ENCODE data around the gene TSKS. TPM values are rescaled to one million over a fixed set of nuclear protein-coding genes. Genes with fewer than 3 reads are reported as not detected.

TSKS gene
- total RNA-seq, 1 experiment from 2014 or later = 0.24 TPM

DNA sequence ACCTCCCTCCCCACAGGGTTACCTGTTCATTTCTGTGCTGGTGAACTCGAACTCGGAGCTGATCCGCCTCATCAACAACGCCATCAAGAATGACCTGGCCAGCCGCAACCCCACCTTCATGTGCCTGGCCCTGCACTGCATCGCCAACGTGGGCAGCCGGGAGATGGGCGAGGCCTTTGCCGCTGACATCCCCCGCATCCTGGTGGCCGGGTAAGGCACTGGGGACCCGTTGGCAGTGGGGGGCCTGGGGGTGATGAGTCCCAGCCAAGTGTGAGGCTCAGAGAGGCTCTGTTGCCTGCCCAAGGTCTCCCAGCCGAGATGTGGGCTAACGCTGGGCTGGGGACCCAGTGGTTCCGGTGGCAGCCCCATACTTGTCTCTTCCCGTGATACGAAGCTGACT is 19.4 kb upstream of the TSKS start:
- H3K4me3 ChIP-seq (ENCODE audit: insufficient read depth, low read depth, low read length) = no peak overlapping the region
- DNase-seq = no peak
- no peaks in the 10 kb centered on the region for H3K27me3 ChIP-seq (ENCODE audit: control insufficient read depth, insufficient read depth, low read length)
- peaks cover 9% of the 10 kb centered on the region for H3K36me3 ChIP-seq (replicated peaks; ENCODE audit: control insufficient read depth, insufficient read depth, low read length)

DNA sequence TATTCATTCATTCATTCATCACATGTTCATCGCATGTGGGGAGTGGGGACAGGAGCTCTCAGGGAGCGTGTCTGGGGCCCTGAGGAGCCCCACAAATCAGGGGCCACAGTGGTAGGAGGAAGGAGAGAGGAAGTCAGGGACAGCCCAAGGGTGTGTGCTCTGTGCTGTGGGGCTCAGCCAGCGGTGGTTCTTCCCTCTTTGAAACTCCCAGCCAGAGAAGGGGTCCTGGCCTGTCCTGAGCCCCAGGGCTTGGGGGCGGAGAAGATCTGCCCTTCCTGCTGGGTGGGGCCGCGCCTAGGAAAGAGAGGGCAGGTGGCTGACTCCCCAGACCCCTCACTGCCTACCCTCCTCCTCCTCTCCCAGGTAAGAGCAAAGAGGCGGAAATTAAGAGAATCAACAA is 18.3 kb upstream of the TSKS start:
- H3K36me3 ChIP-seq (replicated peaks; ENCODE audit: control insufficient read depth, insufficient read depth, low read length) = peaks cover 9% of the 10 kb centered on the region
- H3K4me3 ChIP-seq (ENCODE audit: insufficient read depth, low read depth, low read length) = no peak overlapping the region
- peak; percentile 58 for DNase-seq
- H3K27me3 ChIP-seq (ENCODE audit: control insufficient read depth, insufficient read depth, low read length) = no peaks in the 10 kb centered on the region

DNA sequence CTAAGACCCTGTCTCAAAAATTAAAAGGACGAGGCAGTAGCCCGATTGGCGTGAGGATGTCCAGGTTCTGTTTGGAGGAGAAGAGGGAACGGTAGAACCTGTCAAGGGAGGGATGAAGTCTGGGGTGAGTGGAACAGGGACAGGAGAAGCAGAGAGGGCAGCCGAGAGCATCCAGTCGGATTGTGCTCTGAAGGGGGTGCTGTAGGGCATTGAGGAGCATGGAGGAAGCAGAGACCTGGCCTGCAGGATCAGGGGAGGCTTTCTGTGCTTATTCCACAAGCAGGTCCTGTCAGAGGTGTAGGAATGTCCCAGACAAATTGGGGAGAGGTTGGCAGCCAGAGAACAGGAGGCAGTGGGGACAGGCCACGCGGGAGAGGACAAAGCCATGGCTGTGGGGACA is 17.8 kb upstream of the TSKS start:
- DNase-seq = peak; percentile 74
- no peak overlapping the region for H3K4me3 ChIP-seq (ENCODE audit: insufficient read depth, low read depth, low read length)
- no peaks in the 10 kb centered on the region for H3K27me3 ChIP-seq (ENCODE audit: control insufficient read depth, insufficient read depth, low read length)

DNA sequence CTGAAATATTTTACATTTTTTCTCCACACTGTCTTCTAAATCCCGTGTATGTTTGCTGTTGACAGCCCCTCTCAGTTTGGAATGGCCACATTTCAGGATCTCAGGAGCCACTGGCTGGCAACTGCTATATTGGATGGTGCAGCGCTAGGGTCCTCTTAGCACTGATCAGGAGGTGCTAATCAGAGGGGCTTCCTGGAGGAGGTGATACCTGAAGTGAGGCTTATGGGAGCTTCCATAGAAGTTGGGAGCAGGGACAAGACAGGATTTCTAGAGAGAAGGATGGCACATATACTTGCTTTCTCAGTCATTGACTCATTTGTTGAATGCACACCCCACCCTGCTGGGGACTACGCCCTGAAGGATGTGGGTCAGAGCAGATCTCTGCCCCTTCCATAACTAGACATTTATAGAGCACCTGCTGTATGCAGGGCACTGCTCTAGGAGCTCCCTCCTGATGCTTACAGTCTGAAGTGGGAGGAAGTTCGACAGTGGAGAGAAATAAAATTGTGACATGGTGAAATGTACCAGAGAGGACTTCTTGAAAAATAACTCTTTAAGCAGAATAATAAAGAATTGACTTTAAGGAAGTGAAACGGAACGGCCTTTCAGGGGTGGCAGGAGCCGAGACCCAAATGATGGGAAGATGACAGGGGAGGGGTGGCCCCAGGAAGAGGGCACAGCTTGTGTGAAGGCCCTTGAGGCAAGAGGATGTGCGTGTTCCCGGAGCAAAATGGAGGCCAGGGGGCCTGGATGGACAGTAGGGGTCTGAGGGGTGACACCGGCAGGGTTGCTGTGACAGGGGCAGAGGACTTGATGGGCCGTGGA is 16.8 kb upstream of the TSKS start:
- H3K4me3 ChIP-seq (ENCODE audit: insufficient read depth, low read depth, low read length) = no peak overlapping the region
- DNase-seq = no peak
- H3K36me3 ChIP-seq (replicated peaks; ENCODE audit: control insufficient read depth, insufficient read depth, low read length) = peaks cover 9% of the 10 kb centered on the region
- H3K27me3 ChIP-seq (ENCODE audit: control insufficient read depth, insufficient read depth, low read length) = no peaks in the 10 kb centered on the region

More for the DNA sequence above, 17.8 kb upstream of the TSKS start:
- peaks cover 9% of the 10 kb centered on the region for H3K36me3 ChIP-seq (replicated peaks; ENCODE audit: control insufficient read depth, insufficient read depth, low read length)

DNA sequence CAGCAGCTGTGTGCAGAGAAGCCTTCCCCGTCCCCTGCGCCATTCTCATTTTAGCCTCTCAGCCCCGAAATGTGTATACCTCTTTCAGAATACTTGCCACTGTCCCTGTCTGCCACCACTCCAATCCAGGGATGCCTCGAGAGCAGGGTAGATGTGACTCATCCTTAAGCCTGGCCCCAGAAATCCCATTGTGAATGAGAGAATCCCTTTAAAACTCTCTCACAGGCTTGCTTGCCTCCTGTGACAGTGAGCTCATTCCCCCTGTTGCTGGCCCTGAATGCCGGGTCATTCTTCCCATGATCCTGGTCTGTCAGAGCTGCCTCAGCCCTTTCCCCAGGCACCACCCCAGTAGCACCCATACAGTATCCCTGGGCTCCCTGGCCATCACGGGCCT is 13.3 kb upstream of the TSKS start:
- no peaks in the 10 kb centered on the region for H3K27me3 ChIP-seq (ENCODE audit: control insufficient read depth, insufficient read depth, low read length)
- H3K4me3 ChIP-seq (ENCODE audit: insufficient read depth, low read depth, low read length) = no peak overlapping the region
- DNase-seq = no peak
- H3K36me3 ChIP-seq (replicated peaks; ENCODE audit: control insufficient read depth, insufficient read depth, low read length) = no peaks in the 10 kb centered on the region

DNA sequence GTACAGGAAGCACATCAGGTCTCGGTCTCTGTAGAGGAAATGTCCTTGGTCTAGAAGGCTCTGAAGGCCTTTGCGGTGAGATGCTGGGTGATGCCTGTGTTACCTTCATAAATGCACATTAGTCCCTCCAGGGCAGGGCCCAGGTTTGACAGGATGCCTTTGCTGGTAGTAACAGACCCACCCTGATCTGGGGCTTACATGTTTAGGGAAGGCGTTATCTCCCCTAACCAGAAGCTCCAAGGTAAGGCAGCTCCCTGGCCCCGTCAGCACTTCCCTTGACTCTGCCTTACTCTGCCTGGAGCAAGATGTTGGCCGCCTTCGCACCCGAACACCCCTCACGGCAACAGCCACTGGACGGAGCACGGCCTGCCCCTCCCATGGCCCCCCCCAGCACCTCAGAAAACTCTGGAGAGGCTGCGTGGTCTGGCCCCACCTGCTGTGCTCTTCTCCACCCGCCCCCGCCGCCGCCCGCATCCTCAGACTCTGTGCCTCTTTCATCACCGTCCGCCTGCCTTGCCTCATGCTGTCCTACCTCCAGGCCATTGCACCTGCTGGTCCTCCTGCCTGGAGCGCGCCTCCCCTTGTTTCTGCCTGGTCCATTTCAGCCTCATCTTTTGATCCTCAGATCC is 12.8 kb upstream of the TSKS start:
- H3K27me3 ChIP-seq (ENCODE audit: control insufficient read depth, insufficient read depth, low read length) = no peaks in the 10 kb centered on the region
- no peaks in the 10 kb centered on the region for H3K36me3 ChIP-seq (replicated peaks; ENCODE audit: control insufficient read depth, insufficient read depth, low read length)
- DNase-seq = no peak
- no peak overlapping the region for H3K4me3 ChIP-seq (ENCODE audit: insufficient read depth, low read depth, low read length)

DNA sequence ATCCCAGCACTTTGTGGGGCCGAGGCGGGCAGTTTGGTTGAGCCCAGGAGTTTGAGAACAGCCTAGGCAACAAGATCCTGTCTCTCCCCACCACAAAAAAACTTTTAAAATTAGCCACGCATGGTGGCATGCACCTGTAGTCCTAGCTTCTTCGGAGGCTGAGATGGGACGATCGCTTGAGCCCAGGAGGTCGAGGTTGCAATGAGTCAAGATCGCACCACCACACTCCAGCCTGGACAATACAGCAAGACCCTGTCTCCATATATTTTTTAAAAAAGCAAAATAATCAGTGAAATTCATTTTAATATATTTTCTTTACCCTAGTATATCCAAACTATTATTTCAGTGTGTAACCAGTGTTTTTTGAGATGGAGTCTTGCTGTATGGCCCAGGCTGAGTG is 11.9 kb upstream of the TSKS start:
- Histone ChIP-seq H3K27me3 (ENCODE audit: control insufficient read depth, insufficient read depth, low read length) (no peaks in the 10 kb centered on the region), H3K4me3 (ENCODE audit: insufficient read depth, low read depth, low read length) (no peak overlapping the region), H3K36me3 (replicated peaks; ENCODE audit: control insufficient read depth, insufficient read depth, low read length) (no peaks in the 10 kb centered on the region)
- DNase-seq = no peak

DNA sequence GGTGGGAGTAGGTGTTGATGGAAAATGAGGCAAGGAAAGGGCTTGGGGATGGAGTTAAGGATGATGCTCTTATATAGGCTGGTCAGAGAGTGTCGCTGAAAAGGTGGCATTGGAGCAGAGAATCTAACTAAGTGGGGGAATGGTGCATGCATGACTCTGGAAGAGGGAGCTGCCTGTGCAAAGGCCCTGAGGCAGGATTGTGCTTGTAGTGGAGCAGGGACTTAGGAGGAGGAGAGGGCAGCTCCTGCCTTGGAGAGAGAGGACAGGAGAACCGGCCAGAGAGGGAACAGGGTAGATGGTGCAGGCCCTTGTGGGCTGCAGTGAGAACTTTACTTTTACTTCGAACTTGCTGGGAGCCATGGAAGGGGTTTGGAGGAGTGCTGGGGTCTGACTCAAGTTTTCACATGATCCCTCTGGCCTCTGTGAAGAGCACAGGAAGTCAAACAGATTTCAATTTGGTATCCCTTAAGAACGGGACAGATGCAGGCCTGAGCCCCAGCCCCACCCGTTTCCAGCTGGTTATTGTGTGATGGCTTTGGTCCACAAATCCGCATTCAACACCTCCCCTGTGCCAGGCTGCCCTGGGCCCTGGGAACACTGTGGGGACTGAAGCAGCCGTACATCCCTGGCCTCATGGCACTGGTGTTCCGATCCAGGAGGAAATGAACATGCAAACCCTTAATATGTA is 10.7 kb upstream of the TSKS start:
- no peak overlapping the region for H3K4me3 ChIP-seq (ENCODE audit: insufficient read depth, low read depth, low read length)
- no peaks in the 10 kb centered on the region for H3K36me3 ChIP-seq (replicated peaks; ENCODE audit: control insufficient read depth, insufficient read depth, low read length)
- no peak for DNase-seq
- no peaks in the 10 kb centered on the region for H3K27me3 ChIP-seq (ENCODE audit: control insufficient read depth, insufficient read depth, low read length)

DNA sequence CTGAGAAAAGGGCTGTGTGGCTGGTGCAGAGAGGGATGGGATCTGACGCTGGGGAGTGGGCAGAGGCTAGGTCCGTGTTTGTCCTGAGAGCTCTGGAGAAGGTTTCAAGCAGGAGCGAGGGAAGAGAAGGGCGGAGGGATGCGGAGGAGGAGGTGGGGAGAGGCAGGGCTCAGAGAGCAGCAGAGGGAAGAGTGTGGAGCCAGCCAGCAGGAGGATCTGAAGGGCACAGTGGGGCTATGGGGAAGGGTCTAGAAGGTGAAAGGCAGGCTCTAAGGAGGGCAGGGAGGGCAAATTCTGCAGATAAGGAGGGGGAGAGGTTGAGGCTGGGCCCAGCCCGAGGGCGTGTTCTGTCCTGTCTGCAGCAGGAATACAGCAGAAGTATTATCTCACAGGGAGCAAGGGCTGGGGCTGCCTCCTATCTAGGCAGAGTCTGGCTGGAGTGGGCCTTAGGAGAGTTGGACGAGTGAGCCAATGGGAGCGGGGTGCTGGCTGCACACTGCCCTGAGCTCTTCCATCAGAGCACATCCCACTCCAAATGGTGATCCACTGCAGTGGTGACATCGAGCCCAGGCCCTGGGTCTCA is 9.8 kb upstream of the TSKS start:
- H3K27me3 ChIP-seq (ENCODE audit: control insufficient read depth, insufficient read depth, low read length) = no peaks in the 10 kb centered on the region
- DNase-seq = peak; percentile 25
- no peaks in the 10 kb centered on the region for H3K36me3 ChIP-seq (replicated peaks; ENCODE audit: control insufficient read depth, insufficient read depth, low read length)
- no peak overlapping the region for H3K4me3 ChIP-seq (ENCODE audit: insufficient read depth, low read depth, low read length)

DNA sequence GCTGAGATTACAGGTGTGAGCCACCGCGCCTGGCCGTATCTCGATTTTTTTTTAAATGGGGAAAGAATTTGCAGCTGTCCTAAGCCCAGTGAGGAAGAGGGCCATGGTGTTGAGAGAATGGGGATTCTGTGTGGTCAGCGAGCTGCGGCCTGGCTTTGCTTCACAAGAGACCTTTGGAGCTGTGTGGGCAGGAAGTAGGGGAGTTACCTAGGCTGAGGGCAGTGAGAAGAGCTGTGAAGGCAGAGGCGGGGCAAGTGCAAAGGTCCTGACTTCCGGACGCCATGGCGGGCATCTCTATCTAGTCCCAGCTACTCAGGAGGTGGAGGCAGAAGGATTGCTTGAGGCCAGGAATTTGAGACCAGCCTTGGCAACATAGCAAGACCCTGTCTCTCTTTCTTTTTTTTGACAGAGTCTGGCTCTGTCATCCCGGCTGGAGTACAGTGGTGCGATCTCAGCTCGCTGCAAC is 8.6 kb upstream of the TSKS start:
- DNase-seq = no peak
- Histone ChIP-seq H3K4me3 (ENCODE audit: insufficient read depth, low read depth, low read length) (no peak overlapping the region), H3K36me3 (replicated peaks; ENCODE audit: control insufficient read depth, insufficient read depth, low read length) (no peaks in the 10 kb centered on the region), H3K27me3 (ENCODE audit: control insufficient read depth, insufficient read depth, low read length) (no peaks in the 10 kb centered on the region)

DNA sequence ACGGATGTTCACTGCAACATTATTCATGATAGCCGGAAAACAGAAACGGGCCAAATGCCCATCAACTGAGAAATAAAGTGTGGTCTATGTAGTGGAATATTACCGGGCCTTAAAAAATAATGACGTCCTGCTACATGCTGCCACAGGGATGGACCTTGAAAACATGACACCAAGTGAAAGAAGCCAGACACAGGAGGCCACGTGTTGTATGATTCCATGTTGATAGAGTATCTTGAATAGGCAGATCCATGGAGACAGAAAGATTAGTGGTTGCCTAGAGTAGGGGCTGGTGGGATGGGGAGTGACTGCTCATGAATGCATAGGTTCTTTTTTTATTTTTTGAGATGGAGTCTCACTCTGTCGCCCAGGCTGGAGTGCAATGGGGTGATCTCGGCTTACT is 7.4 kb upstream of the TSKS start:
- H3K36me3 ChIP-seq (replicated peaks; ENCODE audit: control insufficient read depth, insufficient read depth, low read length) = no peaks in the 10 kb centered on the region
- no peak for DNase-seq
- H3K4me3 ChIP-seq (ENCODE audit: insufficient read depth, low read depth, low read length) = no peak overlapping the region
- H3K27me3 ChIP-seq (ENCODE audit: control insufficient read depth, insufficient read depth, low read length) = no peaks in the 10 kb centered on the region

DNA sequence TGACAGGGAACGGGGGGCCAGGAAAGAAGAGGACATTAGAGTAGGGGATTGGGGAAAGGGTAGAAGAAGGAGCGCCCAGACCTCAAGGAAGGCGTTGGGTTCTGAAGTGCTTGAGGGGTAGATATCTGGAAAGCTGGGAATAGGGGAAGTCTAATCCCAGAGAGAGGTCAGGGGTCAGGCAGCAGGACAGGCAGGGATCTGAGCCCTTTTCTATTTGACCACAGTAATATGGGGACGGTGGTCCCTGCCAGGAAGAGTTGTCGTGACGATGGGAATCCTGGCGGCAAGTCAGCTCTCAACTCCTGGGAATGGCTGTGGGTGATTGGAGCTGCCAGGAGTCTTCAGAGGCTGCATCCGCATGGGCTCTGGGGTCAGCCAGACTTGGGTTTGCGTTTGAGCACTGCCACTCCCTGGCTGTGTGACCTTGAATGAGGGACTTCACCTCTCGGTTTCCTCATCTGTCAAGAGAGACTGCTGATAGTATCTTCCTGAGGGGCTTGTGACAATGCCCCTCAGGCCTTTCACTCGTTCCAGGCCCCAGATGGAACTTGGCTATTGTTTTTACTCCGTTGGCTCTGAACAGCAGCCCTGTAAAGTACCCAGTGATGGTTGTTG is 5.0 kb upstream of the TSKS start:
- no peaks in the 10 kb centered on the region for H3K27me3 ChIP-seq (ENCODE audit: control insufficient read depth, insufficient read depth, low read length)
- no peak for DNase-seq
- H3K4me3 ChIP-seq (ENCODE audit: insufficient read depth, low read depth, low read length) = peak overlapping the region; percentile 66; the same call in 1 of the 2 replicates

DNA sequence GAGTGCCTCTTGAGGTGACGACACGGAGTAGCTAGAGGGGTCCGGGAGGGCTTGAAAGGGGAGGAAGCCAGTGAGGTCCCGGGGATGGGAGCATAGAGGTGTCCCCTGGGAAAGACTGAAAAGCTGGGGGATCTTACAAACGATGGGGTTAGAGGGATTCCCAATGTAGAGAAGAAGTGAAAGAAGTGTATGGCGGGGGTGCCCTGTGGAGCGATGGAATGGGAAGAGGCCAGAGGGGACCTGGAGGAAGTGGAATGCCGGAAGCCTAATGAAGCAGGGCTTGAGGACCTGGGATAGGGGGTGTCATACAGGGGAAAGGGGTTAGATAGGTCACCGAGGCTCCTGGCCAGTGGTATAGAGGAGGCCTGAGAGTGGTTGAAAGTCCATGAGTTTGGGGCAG is 4.3 kb upstream of the TSKS start:
- peak; percentile 45 for DNase-seq
- Histone ChIP-seq H3K4me3 (ENCODE audit: insufficient read depth, low read depth, low read length) (peak overlapping the region; percentile 66), H3K27me3 (ENCODE audit: control insufficient read depth, insufficient read depth, low read length) (no peaks in the 10 kb centered on the region), H3K36me3 (replicated peaks; ENCODE audit: control insufficient read depth, insufficient read depth, low read length) (no peaks in the 10 kb centered on the region)

More for the DNA sequence above, 5.0 kb upstream of the TSKS start:
- H3K36me3 ChIP-seq (replicated peaks; ENCODE audit: control insufficient read depth, insufficient read depth, low read length) = no peaks in the 10 kb centered on the region

DNA sequence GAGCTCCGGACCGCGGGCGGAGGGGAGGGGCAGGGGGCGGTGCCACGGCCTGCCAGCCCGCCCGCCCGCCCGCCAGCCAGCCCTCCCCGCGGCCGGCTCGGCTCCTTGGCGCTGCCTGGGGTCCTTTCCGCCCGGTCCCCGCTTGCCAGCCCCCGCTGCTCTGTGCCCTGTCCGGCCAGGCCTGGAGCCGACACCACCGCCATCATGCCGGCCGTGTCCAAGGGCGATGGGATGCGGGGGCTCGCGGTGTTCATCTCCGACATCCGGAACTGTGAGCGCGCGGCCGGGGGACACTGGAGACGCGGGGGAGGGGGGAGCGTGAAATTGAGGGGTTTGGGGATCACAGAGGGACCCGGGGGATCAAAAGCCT is 3.8 kb upstream of the TSKS start, which contains the start of gene AP2A1:
AP2A1 (plus strand) TSS at position 72 of the 370 bp plus-strand sequence; CDS start at position 205, 133 bp downstream.
- Histone ChIP-seq H3K36me3 (replicated peaks; ENCODE audit: control insufficient read depth, insufficient read depth, low read length) (no peaks in the 10 kb centered on the region), H3K4me3 (ENCODE audit: insufficient read depth, low read depth, low read length) (peak within 1 kb of the TSS; percentile 66), H3K27me3 (ENCODE audit: control insufficient read depth, insufficient read depth, low read length) (no peaks in the 10 kb centered on the region)
- no peak for DNase-seq

All from H7 (cell line).